ENCODE results near the gene SCYGR5.

- TF ChIP-seq POLR2A (IDR thresholded peaks at IDR 0.05) (no peak), CTCF (IDR thresholded peaks at IDR 0.05) (no peak)
These were observed 7.9 kb downstream of the SCYGR5 start for GRCh38 chr2:227674485-227674884.

Measured in body of pancreas (tissue), 4 donors.